ENCODE measurements around the gene METTL23. TPM values are rescaled to one million over a fixed set of nuclear protein-coding genes. Genes with fewer than 3 reads are reported as not detected.

The METTL23 gene
- total RNA-seq, 4 donors from 2014 or later = 11.2 to 34.1 (median 24.7) TPM; not detected in 1

- H3K36me3 ChIP-seq = peaks cover 0 to 20% (median 0%) of the 10 kb centered on the region in 4 donors
- no peak for TF ChIP-seq POLR2A (IDR thresholded peaks at IDR 0.05)
- no peak for TF ChIP-seq POLR2AphosphoS5 (IDR thresholded peaks at IDR 0.05)
- no peak for TF ChIP-seq CTCF (IDR thresholded peaks at IDR 0.05)
- no peak for TF ChIP-seq EP300 (IDR thresholded peaks at IDR 0.05; ENCODE audit: low read depth)
- H3K27ac ChIP-seq = no peak overlapping the region
- intact Hi-C loops (cut with DNase I; ENCODE audit: low total_unique reads) = no loop called here
- no peaks in the 10 kb centered on the region for H3K9me3 ChIP-seq
- no peaks in the 10 kb centered on the region for H3K4me1 ChIP-seq
- 89 to 100% methylated on average over 1 to 3 of the region's 3 CpGs for WGBS, 2 donors (ENCODE audit: low coverage in 1 of 2)
- H3K4me3 ChIP-seq = no peak overlapping the region
- DNase-seq = no peak
- in situ Hi-C loops (cut with MboI; ENCODE audit: low pct_ligation_motif_present in 1 of 4, low pct_unique_long_range_greater_than_20kb in 1 of 4, low sequenced_read_pairs in 3 of 4) = no loop called here
- H3K27me3 ChIP-seq = no peaks in the 10 kb centered on the region
Measured at GRCh38 chr17:76751416-76751993, 24.9 kb downstream of the METTL23 start.

- intact Hi-C loops (cut with DNase I; ENCODE audit: low total_unique reads) = no loop called here
- no peak for TF ChIP-seq CTCF (IDR thresholded peaks at IDR 0.05)
- no peak for TF ChIP-seq POLR2A (IDR thresholded peaks at IDR 0.05)
- TF ChIP-seq POLR2AphosphoS5 (IDR thresholded peaks at IDR 0.05) = no peak
Measured at GRCh38 chr17:76752006-76752405, 25.4 kb downstream of the METTL23 start.

GRCh38 chr17:76753061-76753961, 26.7 kb downstream of the METTL23 start:
- in situ Hi-C loops (cut with MboI; ENCODE audit: low pct_ligation_motif_present in 1 of 4, low pct_unique_long_range_greater_than_20kb in 1 of 4, low sequenced_read_pairs in 3 of 4) (no loop called here), intact Hi-C loops (cut with DNase I; ENCODE audit: low total_unique reads) (no loop called here)
- WGBS, 2 donors (ENCODE audit: low coverage in 1 of 2) = 80 to 87% methylated on average over 7 to 12 of the region's 12 CpGs
- TF ChIP-seq POLR2AphosphoS5 (IDR thresholded peaks at IDR 0.05) (no peak), POLR2A (IDR thresholded peaks at IDR 0.05) (no peak), CTCF (IDR thresholded peaks at IDR 0.05) (no peak), EP300 (IDR thresholded peaks at IDR 0.05; ENCODE audit: low read depth) (no peak)
- Histone ChIP-seq H3K36me3 (peaks cover 0 to 18% (median 4%) of the 10 kb centered on the region in 4 donors), H3K27me3 (no peaks in the 10 kb centered on the region), H3K27ac (no peak overlapping the region), H3K4me1 (no peaks in the 10 kb centered on the region), H3K9me3 (no peaks in the 10 kb centered on the region), H3K4me3 (no peak overlapping the region)
- DNase-seq = no peak

More at GRCh38 chr17:76752006-76752405, 25.4 kb downstream of the METTL23 start:
- H3K27ac ChIP-seq = no peak overlapping the region
- 83 to 85% methylated on average over 4 of the region's 4 CpGs for WGBS, 2 donors (ENCODE audit: low coverage in 1 of 2)
- in situ Hi-C loops (cut with MboI; ENCODE audit: low pct_ligation_motif_present in 1 of 4, low pct_unique_long_range_greater_than_20kb in 1 of 4, low sequenced_read_pairs in 3 of 4) = no loop called here
- H3K9me3 ChIP-seq = no peaks in the 10 kb centered on the region
- no peak for DNase-seq
- H3K4me3 ChIP-seq = no peak overlapping the region
- H3K36me3 ChIP-seq = peaks cover 0 to 18% (median 2%) of the 10 kb centered on the region in 4 donors
- H3K4me1 ChIP-seq = no peaks in the 10 kb centered on the region
- no peaks in the 10 kb centered on the region for H3K27me3 ChIP-seq

GRCh38 chr17:76755285-76755684, 28.6 kb downstream of the METTL23 start:
- DNase-seq = no peak
- no peak overlapping the region for H3K4me3 ChIP-seq
- intact Hi-C loops (cut with DNase I; ENCODE audit: low total_unique reads) (no loop called here), in situ Hi-C loops (cut with MboI; ENCODE audit: low pct_ligation_motif_present in 1 of 4, low pct_unique_long_range_greater_than_20kb in 1 of 4, low sequenced_read_pairs in 3 of 4) (no loop called here)
- H3K9me3 ChIP-seq = no peaks in the 10 kb centered on the region
- H3K27ac ChIP-seq = no peak overlapping the region
- no peaks in the 10 kb centered on the region for H3K27me3 ChIP-seq
- H3K4me1 ChIP-seq = no peaks in the 10 kb centered on the region
- 100% methylated on average over 1 to 2 of the region's 2 CpGs for WGBS, 2 donors (ENCODE audit: low coverage in 1 of 2)
- TF ChIP-seq POLR2AphosphoS5 (IDR thresholded peaks at IDR 0.05) = no peak
- H3K36me3 ChIP-seq = peaks cover 0 to 18% (median 4%) of the 10 kb centered on the region in 4 donors

Measured in transverse colon (tissue), 4 donors.